ENCODE results near the gene SIVA1. TPM values are rescaled to one million over a fixed set of nuclear protein-coding genes. Genes with fewer than 3 reads are reported as not detected.

The SIVA1 gene
- total RNA-seq, 1 experiment from 2014 or later: 187 TPM

- DNase-seq (ENCODE audit: low spot score): no peak
These were observed 1.2 kb upstream of the SIVA1 start for GRCh38 chr14:104751539-104752422.

- no peak for DNase-seq (ENCODE audit: low spot score)
These were observed 568 bp upstream of the SIVA1 start for GRCh38 chr14:104752423-104752734.

GRCh38 chr14:104753528-104754212, 723 bp downstream of the SIVA1 start:
- no peak for DNase-seq (ENCODE audit: low spot score)

GRCh38 chr14:104754213-104754851, 1.4 kb downstream of the SIVA1 start:
- DNase-seq (ENCODE audit: low spot score): no peak

GRCh38 chr14:104755621-104756020, 2.7 kb downstream of the SIVA1 start:
- DNase-seq (ENCODE audit: low spot score): no peak

GRCh38 chr14:104756477-104757237, 3.7 kb downstream of the SIVA1 start:
- DNase-seq (ENCODE audit: low spot score): no peak

GRCh38 chr14:104757238-104757585, 4.3 kb downstream of the SIVA1 start:
- no peak for DNase-seq (ENCODE audit: low spot score)

GRCh38 chr14:104757681-104758392, 4.9 kb downstream of the SIVA1 start:
- DNase-seq (ENCODE audit: low spot score): no peak

GRCh38 chr14:104758981-104759969, 6.3 kb downstream of the SIVA1 start:
- DNase-seq (ENCODE audit: low spot score): no peak

- DNase-seq (ENCODE audit: low spot score): no peak
These were observed 12.6 kb downstream of the SIVA1 start for GRCh38 chr14:104765517-104765916.

- DNase-seq (ENCODE audit: low spot score): no peak
These were observed 13.4 kb downstream of the SIVA1 start for GRCh38 chr14:104766256-104766862.

GRCh38 chr14:104766863-104767633, 14.1 kb downstream of the SIVA1 start:
- no peak for DNase-seq (ENCODE audit: low spot score)

GRCh38 chr14:104767634-104767918, 14.6 kb downstream of the SIVA1 start:
- DNase-seq (ENCODE audit: low spot score): no peak

GRCh38 chr14:104768437-104769323, 15.7 kb downstream of the SIVA1 start:
- peak; percentile 61 for DNase-seq (ENCODE audit: low spot score)

GRCh38 chr14:104769324-104770071, 16.6 kb downstream of the SIVA1 start:
- no peak for DNase-seq (ENCODE audit: low spot score)

- DNase-seq (ENCODE audit: low spot score): no peak
These were observed 17.2 kb downstream of the SIVA1 start for GRCh38 chr14:104770072-104770579.

GRCh38 chr14:104770851-104771272, 17.9 kb downstream of the SIVA1 start:
- DNase-seq (ENCODE audit: low spot score): no peak

All from A172 (cell line).